Measurements from ENCODE around the gene IFT20.

- TF ChIP-seq ZC3H10 (CRISPR knock-in tag; IDR thresholded peaks at IDR 0.05): no peak
- no peak for TF ChIP-seq BACH2 (CRISPR knock-in tag; IDR thresholded peaks at IDR 0.05; ENCODE audit: borderline replicate concordance)
- TF ChIP-seq OSR1 (CRISPR knock-in tag; IDR thresholded peaks at IDR 0.05): no peak
- TF ChIP-seq TSHZ2 (CRISPR knock-in tag; IDR thresholded peaks at IDR 0.05): no peak
These were observed 14.8 kb downstream of the IFT20 start for GRCh38 chr17:28320215-28321061.

Data from SK-N-SH treated with all-trans-retinoic acid at 6 μM for 48 hours (cell line).